Stromal cell of bone marrow (primary cell): ENCODE results near the gene RUNX1.
"Not testable (repeated sequence)": the region's sequence is repeated elsewhere in the genome, so short reads cannot be mapped to it uniquely, and the experiment has no call there.

Experiments used
- DNase-seq: peaks from one replicate; pipeline ENCODE4 v3.0.0-alpha.2; 2012; ENCODE audit warnings: low read depth

The RUNX1 gene

DNA sequence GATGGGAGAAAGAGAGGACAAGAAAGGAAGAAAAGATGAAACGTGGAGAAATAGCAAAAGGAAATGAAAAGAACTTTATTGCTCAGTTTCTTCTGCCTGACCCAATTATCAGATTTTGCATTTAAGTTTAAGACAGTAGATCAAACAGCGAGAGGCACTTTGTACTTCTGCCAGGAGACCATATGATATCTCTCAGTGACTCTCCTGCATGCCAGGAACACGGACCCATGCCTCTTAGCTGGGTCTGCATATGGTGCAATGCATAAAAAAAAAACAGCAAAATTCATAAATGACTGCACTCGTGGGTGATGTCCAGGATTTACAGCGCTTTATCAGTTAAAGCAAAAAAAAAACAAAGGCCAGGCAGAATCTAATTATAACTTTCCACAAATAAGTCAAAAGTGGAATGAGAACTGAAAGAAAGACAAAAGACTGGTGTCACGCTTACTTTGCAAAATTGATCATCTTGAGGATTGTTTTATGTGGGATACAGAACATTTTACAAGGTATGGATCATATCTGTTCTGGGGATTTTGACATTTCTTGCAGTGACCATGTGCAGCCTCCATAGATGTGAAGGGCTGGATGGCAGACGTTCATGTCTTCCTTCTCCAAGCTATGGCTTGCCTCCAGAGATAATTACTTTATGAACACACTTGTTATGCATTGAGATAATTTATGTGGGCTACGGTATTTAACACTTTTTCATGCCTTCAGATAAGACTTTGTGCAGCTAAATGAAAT lies 79.5 kb downstream of the RUNX1 start:
- no peak for DNase-seq

DNA sequence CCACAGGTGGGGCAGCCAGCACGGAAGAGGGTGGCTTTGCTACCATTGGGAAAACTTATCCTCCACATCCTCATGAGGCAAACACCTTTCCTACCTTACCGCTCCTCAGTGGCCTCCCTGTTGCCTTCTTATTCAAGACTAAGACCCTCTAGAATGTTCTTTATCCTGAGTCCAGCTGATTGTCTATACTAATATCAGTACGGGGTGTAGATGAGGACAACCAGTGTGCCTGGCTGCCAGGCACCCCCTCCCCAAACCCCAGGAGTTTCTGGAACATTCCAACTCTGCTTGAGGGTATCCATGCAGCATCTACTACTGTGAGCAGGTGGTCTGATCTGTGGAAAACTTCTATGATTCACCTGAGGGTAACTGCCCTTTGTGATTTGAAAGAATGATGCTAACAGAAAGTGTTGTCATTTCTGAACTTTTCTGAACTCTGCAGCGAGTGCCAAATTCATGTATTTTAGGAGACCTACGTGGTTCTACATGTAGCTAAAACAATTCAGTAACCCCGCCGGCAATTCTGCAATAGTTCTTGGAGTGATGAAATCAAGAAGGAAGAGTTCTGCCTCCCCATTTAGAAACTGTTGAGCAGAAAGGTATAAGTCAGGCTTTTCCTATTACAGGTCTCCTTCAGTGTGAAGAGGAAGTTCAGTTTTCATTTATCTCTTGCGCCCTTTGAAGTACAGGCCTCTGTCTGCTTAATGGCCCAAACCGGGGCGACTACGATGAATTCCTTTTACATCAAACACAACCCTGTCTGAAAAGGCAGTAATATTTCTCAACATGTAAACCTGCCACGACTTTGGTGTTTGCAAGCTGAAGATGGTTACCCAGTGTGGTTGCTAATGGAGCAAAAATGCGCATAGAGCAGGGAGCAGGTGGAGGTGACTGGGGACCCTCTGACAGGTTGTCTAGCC lies 80.4 kb downstream of the RUNX1 start:
- no peak for DNase-seq

DNA sequence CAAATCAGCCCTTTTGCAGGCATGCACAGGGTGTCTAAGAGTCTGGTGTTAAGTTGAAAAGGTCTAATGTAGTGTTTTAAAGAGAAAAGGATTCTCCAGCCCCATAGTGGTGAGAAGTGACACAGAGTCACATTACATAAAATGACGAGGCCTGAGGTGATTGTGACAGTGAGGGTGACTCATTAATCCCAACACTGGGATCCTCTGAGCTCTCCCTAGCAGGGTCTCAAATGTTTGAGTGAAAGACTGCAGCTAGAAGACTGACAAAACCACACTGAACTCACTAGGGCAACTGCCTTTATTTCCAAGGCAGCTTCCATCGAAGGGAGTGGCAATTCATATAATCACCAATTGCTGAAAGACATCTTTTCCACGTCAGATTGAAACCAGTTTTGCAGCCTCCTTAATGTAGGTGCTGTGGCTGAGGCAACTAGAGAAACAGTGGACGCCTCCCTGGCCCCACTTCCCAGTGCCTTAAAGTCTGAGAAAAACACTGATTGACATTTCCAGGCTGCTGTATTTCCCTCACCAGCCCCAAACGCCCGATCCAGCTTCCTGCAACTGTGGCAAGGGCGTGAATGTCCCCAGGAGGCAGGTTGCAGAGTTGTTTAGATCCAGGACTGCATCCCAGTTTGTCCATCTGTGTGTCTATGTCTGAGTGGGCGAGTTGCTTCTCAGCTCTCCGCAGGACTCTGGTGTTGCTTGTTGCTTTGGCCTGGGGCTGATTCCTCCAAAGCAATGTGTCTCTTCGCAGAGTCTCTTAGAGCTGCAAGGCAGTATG lies 81.4 kb downstream of the RUNX1 start:
- no peak for DNase-seq

DNA sequence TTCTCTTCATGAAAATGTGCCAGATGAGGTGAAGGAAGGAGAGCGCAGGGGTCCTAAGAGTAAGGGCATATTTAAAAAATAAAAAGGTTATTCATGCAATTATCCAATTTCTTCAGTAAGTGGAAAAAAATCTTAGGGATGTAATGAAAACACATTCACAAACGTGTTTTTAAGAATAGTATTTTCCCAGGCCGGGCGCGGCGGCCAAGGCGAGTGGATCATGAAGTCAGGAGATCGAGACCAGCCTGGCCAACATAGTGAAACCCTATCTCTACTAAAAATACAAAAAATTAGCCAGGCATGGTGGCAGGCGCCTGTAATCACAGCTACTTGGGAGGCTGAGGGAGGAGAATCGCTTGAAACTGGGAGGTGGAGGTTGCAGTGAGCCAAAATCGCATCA lies 82.2 kb downstream of the RUNX1 start:
- DNase-seq, result not testable (repeated sequence)

DNA sequence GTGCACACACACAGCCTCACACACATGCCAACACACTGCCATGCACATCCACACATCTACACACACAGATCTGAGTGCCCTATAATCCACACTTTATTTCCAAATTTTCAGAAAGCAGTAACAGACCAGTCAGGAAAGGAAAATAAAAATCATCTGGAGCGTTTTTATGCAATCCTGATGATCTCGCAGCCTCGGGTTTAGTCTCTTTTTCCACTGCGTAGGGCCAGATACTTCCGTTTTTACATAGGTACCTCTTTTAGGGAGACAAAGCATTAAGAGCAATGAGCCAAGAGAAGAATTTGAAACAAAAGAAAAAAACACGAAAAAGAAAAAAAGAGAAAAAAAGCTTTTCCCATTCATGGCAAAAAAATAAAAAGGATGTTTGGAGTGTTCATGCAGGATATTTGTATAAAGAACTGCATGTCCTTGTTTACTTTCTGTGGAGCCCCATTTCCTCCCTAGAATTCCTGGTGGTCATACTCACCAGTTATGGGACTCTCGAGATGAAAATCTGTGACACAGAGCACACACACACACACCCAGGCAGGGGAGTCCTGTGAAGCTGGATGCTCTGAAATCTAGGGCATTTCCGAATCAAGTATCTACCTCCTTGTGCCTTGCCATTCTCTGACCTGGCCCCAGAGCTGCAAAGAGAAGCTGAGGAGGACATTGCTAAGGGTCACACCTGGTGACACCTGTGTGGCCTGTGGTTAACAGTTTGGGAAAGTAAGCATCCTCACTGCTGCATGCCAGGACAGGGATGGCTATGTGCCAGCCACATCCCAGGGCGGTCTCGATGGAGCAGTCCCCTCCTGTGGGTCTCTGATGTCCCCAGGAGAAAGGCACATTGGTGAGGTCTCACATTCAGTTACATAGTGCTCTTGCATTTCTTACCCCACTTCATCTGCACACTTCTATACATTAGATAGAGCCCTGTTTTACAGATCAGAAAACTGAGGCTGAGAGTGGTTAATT lies 83.6 kb downstream of the RUNX1 start:
- no peak for DNase-seq

DNA sequence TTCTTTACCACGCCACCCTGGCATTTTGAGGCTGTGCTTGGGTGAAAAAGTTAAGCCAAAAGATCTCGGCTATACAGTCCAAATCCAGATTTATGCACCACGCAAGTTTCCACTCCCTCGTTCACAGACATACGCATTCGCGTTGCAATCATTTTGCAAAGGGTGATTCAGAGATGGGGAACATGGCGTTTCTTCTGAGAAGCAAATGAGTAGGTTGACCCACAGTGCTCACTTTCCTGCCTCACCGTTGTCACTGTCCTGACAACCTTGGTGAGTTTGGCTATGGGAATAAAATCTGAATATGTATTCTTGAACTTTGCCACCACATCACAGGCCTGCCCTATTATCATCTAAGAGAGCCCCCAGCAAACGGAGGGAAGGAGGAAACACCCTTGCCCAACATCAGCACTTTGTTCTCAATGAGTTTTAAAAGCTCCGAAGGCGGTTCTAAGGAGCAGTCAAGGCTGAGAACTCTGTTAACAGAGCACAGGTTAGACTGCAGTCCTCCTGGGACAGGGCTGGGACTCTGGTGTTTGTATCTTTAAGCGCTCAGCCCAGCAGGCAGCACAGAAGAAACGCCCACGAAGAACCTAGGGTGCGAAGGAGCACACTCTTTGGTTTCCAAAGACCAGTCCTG lies 86.4 kb downstream of the RUNX1 start:
- no peak for DNase-seq

DNA sequence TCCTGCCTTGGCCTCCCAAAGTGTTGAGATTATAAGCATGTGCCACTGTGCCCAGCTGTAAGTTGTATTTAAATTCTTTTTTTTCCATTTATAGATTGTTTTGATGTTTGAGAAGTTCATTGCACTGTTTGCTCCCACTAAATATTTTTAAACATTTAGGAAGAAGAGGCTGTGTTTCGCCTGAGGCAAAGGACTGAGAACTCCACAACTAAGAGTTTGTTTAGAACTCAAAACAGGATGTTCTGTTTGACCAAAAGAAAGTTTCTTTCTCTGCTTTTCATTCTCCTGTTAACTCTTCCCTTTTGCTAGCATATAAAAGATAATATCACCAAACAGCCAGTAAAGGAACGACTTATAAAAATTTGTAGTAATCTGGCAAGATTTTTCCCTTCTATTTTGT lies 87.0 kb downstream of the RUNX1 start:
- DNase-seq, result no peak

DNA sequence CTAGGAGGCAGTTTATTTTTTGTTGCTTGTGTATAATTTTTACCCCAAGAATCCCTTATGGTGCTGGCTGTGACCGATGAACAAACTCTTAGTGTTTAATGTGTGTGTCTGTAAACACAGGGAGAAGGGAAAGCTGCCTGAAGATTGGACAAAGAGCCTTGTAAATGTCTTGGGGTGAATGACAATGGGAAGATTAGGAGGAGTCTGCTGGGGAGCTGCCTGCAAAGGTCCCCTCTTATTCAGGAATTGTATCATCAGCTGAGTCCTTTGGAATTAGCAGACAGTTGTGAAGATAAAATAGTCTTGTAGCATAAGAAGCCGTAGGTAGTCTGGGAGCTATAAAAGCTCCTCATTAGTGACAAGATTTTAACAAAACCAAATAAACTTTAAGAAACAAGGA lies 88.4 kb downstream of the RUNX1 start:
- no peak for DNase-seq

DNA sequence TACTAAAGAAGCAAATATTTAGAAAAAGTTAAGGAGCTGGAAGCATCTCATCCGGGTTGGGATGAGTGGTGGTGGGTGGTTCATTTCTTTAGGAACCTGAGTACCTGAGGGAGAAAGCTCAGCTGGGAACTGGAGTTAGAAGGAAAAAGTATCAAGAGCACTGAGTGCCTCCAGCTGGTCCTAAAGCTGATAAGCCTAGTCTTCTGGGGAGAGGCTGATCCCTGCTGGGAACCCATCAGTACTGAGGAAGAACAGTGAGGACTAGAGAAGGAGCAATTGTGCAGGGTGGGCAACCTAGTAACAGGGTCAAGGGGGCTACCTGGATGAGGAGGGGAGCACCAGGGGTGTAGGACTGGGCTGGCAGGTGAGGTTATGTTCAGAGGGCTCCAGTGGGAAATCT lies 89.5 kb downstream of the RUNX1 start:
- DNase-seq, result no peak

DNA sequence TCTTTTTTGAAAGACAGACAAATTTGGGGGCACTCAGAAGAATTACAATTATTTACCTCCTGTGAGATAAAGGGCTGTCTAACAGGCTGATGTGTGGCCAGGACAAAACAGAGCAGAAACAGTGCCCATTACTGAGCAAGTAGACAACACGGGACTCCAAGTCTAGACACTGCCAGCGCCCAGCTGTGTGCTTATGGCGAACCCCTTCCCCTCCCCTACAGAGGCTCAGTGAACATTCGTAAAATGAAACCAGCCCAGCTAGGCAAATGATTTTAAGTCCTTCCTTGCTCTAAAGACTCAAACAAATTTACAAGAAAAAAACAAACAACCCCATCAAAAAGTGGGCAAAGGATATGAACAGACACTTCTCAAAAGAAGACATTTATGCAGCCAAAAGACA lies 91.1 kb downstream of the RUNX1 start:
- no peak for DNase-seq

DNA sequence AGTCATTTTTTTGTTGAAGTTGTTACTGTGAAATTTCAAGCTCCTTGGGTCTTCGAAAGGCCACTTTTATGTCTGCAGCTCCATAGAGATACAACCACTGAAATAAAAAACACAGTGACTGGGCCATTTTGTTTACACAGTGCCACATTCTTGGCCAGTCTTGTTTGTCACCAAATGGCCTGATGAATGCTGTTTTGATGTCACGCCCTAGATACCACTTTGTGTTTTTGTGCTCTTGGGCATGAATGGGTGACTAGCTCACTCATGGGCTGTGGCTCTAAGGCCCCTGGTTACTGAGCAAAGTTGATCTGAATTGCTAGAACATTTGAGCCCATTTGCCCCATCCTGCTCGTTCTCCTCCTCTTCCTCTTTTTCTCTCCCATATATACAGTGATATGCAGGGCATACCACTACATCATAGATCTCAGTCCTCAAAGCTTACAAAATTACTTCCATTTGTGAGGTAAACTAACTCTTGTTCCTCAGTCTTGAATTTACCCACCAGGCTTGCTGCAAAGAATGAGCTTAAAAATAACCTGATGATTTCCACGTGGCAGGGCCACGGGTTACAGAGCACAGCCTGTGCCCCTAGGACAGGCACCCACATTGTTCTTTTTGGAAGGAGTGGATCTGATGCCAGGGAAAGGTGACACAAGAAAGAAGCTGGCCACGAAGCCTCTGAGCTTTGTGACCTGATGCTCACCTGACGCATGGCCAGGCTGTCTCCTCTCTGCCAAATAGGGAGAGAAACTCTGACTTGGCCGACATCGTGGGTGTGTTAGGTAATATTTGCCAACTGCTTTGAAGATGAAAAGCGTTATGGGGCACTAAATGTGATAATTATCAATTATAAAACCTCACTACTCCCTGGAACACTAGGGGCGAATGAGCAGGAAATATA lies 92.4 kb downstream of the RUNX1 start:
- DNase-seq, result no peak

DNA sequence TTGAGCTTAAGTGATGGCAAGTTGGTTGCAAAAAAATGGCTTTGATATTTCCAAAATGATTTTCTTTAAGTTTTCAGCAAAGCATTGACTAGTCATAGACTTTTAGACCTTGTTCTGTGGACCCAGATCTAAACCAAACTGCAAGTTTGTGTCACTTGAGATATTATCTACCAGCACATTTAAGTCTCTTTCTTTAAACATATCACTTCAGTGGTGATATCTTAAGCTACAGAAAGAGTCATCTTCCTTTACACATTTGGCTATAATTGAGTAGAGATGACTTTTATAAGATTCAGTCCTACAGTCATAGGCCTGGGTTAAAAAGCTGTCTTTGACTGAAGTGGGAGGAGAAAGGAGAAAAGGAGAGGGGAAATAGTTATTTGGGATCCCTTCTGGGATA lies 95.2 kb downstream of the RUNX1 start:
- no peak for DNase-seq

DNA sequence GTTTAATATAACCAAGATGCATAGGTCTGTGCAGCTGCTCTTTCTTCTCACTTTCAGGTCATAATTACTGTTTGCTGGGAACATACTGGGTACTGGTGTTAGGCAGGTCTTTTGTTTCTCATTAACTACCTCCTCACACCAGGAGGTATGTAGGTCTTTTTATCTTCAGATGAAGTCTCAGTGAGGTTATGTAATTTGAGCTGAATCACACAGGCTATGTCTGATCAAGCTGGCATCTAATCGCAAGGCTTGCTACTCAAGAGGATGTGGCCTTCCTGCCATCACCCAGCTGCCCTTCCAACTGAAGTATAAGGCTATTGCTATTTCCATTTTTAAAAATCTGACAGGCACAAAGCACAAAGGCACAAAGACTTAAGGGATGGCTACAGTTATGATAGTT lies 96.4 kb downstream of the RUNX1 start:
- no peak for DNase-seq

DNA sequence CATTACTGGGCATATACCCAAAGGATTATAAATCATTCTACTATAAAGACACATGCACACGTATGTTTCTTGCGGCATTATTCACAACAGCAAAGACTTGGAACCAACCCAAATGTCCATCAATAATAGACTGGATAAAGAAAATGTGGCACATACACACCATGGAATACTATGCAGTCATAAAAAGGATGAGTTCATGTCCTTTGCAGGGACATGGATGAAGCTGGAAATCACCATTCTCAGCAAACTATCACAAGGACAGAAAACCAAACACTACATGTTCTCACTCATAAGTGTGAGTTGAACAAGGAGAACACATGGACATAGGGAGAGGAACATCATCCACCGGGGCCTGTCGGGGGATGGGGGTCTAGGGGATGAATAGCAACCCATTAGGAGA lies 97.2 kb downstream of the RUNX1 start:
- not testable (repeated sequence) for DNase-seq

DNA sequence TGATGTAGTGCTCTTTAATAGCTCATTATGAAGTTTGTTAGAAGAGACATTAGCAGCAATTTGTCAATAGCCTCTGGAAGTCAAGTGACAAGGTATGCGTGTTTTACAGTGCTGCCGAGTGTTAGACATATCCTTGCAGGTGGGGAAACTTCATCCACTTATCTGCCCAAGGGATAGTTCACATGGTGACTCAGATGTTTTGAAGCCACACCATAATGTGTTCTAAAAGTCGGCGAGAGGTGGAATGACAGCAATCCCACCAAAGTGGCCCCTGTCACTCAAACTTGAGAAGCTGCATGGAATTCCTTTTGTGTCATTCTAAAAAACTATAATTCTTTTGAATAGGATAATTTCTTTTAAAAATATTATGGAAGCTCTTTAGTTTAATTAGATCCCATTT lies 98.1 kb downstream of the RUNX1 start:
- DNase-seq, result no peak

DNA sequence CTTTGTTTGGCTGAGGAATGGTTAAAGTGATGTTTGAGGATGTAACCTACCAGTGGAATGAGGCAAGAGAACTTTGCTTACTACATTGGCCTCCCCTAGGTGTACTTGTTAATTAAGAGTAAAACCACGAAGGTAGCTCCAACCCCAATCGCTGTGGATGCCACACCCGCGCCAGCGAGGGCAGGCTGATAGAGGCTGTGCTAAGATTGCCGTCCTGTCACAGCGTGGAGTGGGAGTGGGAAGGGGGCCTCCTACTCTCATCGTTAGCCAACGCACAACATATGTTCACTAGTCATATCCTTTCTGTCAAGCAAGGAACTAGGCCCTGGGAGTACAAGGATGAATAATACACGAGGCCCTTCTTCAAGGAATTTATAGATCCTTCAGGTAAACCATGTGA lies 99.6 kb downstream of the RUNX1 start:
- DNase-seq, result no peak

DNA sequence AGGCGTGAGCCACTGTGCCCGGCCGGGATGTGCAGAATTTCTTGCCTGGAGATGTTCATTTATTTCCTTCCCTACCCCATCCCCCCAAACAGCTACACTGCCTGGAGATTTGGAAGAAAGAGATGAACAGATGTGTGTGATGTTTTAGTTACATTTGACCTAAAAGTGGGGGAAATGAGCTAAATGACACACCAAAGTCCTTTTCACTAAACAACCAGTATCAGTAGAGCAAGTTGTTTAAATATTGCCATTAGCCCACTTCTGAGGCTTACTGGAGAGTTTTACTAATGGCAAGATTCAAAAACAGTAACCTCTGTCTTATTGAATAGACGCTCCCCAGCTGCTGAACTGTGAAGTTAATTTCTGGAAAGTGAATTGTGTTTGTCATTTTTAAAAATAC lies 100.1 kb downstream of the RUNX1 start:
- DNase-seq, result no peak

DNA sequence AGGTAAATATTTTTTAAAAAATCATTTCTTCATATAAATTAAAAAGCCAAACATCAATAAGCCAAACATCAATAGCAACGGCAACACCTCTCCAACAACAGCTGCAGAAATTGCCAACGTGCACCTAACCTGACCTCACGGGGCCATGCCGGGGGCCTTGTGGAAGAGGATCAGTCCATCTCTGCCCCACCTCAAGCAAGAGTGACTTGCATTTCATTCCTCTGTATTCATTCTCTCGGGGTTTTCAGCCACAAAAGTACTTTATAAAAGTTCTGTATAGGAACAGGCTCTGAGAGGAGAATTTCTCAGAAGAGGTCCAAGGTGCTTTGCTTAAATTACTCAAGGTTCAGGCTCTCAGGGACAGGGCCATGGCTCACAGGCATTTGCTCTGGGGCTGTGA lies 100.9 kb downstream of the RUNX1 start:
- DNase-seq, result no peak

DNA sequence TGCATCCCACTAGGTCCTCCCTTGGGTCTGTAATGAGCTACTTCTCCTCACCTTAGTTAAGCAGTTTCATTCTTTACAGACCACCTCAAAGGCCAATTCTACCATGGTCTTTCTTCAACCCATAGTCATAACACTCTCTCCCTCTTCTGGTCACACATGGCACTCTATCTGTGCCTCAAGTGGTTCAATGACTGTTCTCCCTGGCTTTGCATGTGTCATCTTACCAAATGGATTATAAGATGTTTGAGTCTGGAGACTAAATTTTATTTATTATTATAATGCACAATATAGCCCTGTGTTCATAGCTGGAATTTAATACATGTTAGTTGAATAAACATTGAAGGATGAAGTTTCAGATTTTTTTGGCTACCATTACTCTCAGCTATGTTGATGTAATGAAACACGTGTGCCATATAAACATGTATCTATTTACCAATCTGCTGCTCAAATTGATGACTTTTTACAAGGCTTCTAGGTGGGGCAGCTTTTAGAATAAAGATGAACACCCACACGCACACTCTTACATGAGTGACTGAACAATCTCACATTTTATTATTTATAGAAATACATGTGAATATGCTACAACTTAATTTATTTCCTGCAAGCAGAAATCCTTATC lies 102.1 kb downstream of the RUNX1 start:
- no peak for DNase-seq
